IMR-90 (cell line): ENCODE measurements around the gene ATRN. TPM values are rescaled to one million over a fixed set of nuclear protein-coding genes. Genes with fewer than 3 reads are reported as not detected.

Source experiments
- ATAC-seq: fragments of 200-7000 bp; cut with Tn5 transposase; 2 replicates; pipeline ENCODE4 v1.9.1; 2020; ENCODE audit warnings: low read depth, mild to moderate bottlenecking, moderate library complexity
- BruUV-seq: library from RNA; stranded (reverse); fragments of 400-500 nt; replicated peaks from 2 replicates; lab custom pipeline; 2021; lab: Mats Ljungman, UMichigan
- CTCF ChIA-PET: fragments of 300-600 bp; formaldehyde crosslinking; extraction: SDS; loops from one replicate; lab custom pipeline; 2021; ENCODE audit warnings: antibody characterized with exemption; lab: Yijun Ruan, JAX
- POLR2A ChIA-PET: fragments of 300-600 bp; sonication (Branson Sonifier 250); formaldehyde crosslinking; loops from one replicate; lab custom pipeline; 2022; ENCODE audit warnings: antibody characterized with exemption; ENCODE audit not compliant: unreplicated experiment; lab: Charles Lee
- DNase-seq: peaks from one replicate; pipeline ENCODE4 v3.0.0; 2013
- H2AFZ ChIP-seq: replicated peaks from 2 replicates; pipeline ENCODE3; 2013; ENCODE audit warnings: low read length, mild to moderate bottlenecking; ENCODE audit not compliant: poor library complexity
- H2AK5ac ChIP-seq: 2 replicates; pipeline ENCODE4 v1.6.1; 2013; ENCODE audit warnings: low read depth, low read length, inconsistent platforms
- H2AK9ac ChIP-seq: replicated peaks from 2 replicates; pipeline ENCODE3; 2013; ENCODE audit warnings: mild to moderate bottlenecking, low read depth, low read length, moderate library complexity; ENCODE audit not compliant: poor library complexity
- H2BK120ac ChIP-seq: 2 replicates; pipeline ENCODE4 v1.6.1; 2013; ENCODE audit warnings: low read depth, low read length, inconsistent platforms
- H2BK15ac ChIP-seq: 3 replicates; pipeline ENCODE4 v1.6.1; 2013; ENCODE audit warnings: low read depth, low read length, inconsistent platforms
- H2BK20ac ChIP-seq: 2 replicates; pipeline ENCODE4 v1.6.1; 2013; ENCODE audit warnings: low read depth, mild to moderate bottlenecking, inconsistent platforms, low read length, moderate library complexity
- H2BK5ac ChIP-seq: 2 replicates; pipeline ENCODE4 v1.6.1; 2013; ENCODE audit warnings: mild to moderate bottlenecking, low read depth, low read length, inconsistent platforms; ENCODE audit not compliant: poor library complexity, severe bottlenecking
- H3K14ac ChIP-seq: replicated peaks from 2 replicates; pipeline ENCODE4 v1.6.1; 2013; ENCODE audit warnings: low read depth, low read length, inconsistent platforms
- H3K18ac ChIP-seq: 2 replicates; pipeline ENCODE4 v1.6.1; 2013; ENCODE audit warnings: low read depth, low read length, control low read depth
- H3K23ac ChIP-seq: 2 replicates; pipeline ENCODE4 v1.6.1; 2013; ENCODE audit warnings: low read depth, low read length, inconsistent platforms
- H3K27ac ChIP-seq: 2 replicates; pipeline ENCODE4 v1.5.1; 2013; ENCODE audit warnings: mild to moderate bottlenecking, control low read depth, low read length; ENCODE audit not compliant: insufficient read depth
- H3K27me3 ChIP-seq: 2 replicates; pipeline ENCODE4 v1.6.1; 2013; ENCODE audit warnings: low read length; ENCODE audit not compliant: control insufficient read depth, insufficient read depth
- H3K36me3 ChIP-seq: 2 replicates; pipeline ENCODE4 v1.6.1; 2013; ENCODE audit warnings: low read length, mixed read lengths; ENCODE audit not compliant: control insufficient read depth, insufficient read depth
- H3K4ac ChIP-seq: 2 replicates; pipeline ENCODE4 v1.6.1; 2013; ENCODE audit warnings: low read depth, low read length, inconsistent platforms
- H3K4me1 ChIP-seq: 2 replicates; pipeline ENCODE4 v1.6.1; 2013; ENCODE audit warnings: low read length, mixed read lengths; ENCODE audit not compliant: control insufficient read depth, insufficient read depth
- H3K4me2 ChIP-seq: 2 replicates; pipeline ENCODE4 v1.6.1; 2013; ENCODE audit warnings: low read depth, mild to moderate bottlenecking, control low read depth, low read length, moderate library complexity
- H3K4me3 ChIP-seq: 2 replicates; pipeline ENCODE4 v1.5.1; 2013; ENCODE audit warnings: low read depth, mild to moderate bottlenecking, control low read depth, low read length, moderate library complexity; ENCODE audit not compliant: insufficient read depth
- H3K56ac ChIP-seq: 2 replicates; pipeline ENCODE4 v1.6.1; 2013; ENCODE audit warnings: low read length, inconsistent platforms; ENCODE audit not compliant: insufficient read depth; ENCODE audit errors: extremely low read depth
- H3K79me1 ChIP-seq, 2 experiments: 2 replicates each; pipeline ENCODE4 v1.6.1; 2013; ENCODE audit warnings: low read length in 2 of 2, inconsistent platforms in 1 of 2, low read depth in 1 of 2
- H3K9ac ChIP-seq: 2 replicates; pipeline ENCODE4 v1.6.1; 2013; ENCODE audit warnings: low read depth, low read length, control low read depth
- H3K9me1 ChIP-seq: 2 replicates; pipeline ENCODE4 v1.6.1; 2013; ENCODE audit warnings: low read length, inconsistent platforms; ENCODE audit not compliant: insufficient read depth
- H3K9me3 ChIP-seq: 2 replicates; pipeline ENCODE4 v1.6.1; 2013; ENCODE audit warnings: low read length; ENCODE audit not compliant: control insufficient read depth, insufficient read depth
- H4K20me1 ChIP-seq: 2 replicates; pipeline ENCODE4 v1.6.1; 2013; ENCODE audit warnings: low read length, inconsistent platforms; ENCODE audit not compliant: insufficient read depth
- H4K5ac ChIP-seq: 2 replicates; pipeline ENCODE4 v1.6.1; 2013; ENCODE audit warnings: mild to moderate bottlenecking, low read depth, low read length, control low read depth
- H4K8ac ChIP-seq, 2 experiments: 2 replicates each; pipeline ENCODE4 v1.6.1; 2013; ENCODE audit warnings: low read depth in 2 of 2, low read length in 2 of 2, control low read depth in 1 of 2, inconsistent platforms in 1 of 2
- H4K91ac ChIP-seq: 2 replicates; pipeline ENCODE4 v1.6.1; 2013; ENCODE audit warnings: low read depth, low read length, inconsistent platforms; ENCODE audit not compliant: insufficient read depth
- BHLHE40 ChIP-seq: fragments of 150-350 bp; IDR thresholded peaks from 2 replicates; pipeline ENCODE4 v1.6.1; 2016; ENCODE audit warnings: mild to moderate bottlenecking, low read depth, low read length
- CEBPB ChIP-seq: IDR thresholded peaks from 2 replicates; pipeline ENCODE4 v1.6.1; 2012; ENCODE audit warnings: low read depth, low read length, improper control_type of control experiment
- CHD1 ChIP-seq: IDR thresholded peaks from 2 replicates; pipeline ENCODE4 v1.6.1; 2012; ENCODE audit warnings: low read depth, low read length, improper control_type of control experiment
- MAFK ChIP-seq: IDR thresholded peaks from 2 replicates; pipeline ENCODE4 v1.6.1; 2012; ENCODE audit warnings: low read depth, low read length, improper control_type of control experiment
- MAZ ChIP-seq: IDR thresholded peaks from 2 replicates; pipeline ENCODE4 v1.6.1; 2012; ENCODE audit warnings: low read depth, mild to moderate bottlenecking, low read length, improper control_type of control experiment, moderate library complexity, borderline replicate concordance
- POLR2A ChIP-seq: IDR thresholded peaks from 2 replicates; pipeline ENCODE4 v1.6.1; 2012; ENCODE audit warnings: mild to moderate bottlenecking, low read depth, low read length
- RAD21 ChIP-seq: IDR thresholded peaks from 2 replicates; pipeline ENCODE4 v1.6.1; 2012; ENCODE audit warnings: low read length, improper control_type of control experiment
- RCOR1 ChIP-seq: IDR thresholded peaks from 2 replicates; pipeline ENCODE4 v1.6.1; 2012; ENCODE audit warnings: mild to moderate bottlenecking, low read length, improper control_type of control experiment; ENCODE audit not compliant: insufficient replicate concordance
- RFX5 ChIP-seq: IDR thresholded peaks from 2 replicates; pipeline ENCODE4 v1.8.0; 2012; ENCODE audit warnings: low read depth, mild to moderate bottlenecking, low read length, moderate library complexity
- SMC3 ChIP-seq: fragments of 150-350 bp; IDR thresholded peaks from 2 replicates; pipeline ENCODE4 v1.6.1; 2016; ENCODE audit warnings: low read depth, mild to moderate bottlenecking, antibody characterized with exemption, low read length, moderate library complexity
- WGBS, 2 experiments: methylation state at CpG; one replicate each; pipeline versions ENCODE4 v1.1.5 to v1.1.7; 2013; ENCODE audit warnings: missing lambda C conversion rate in 2 of 2; ENCODE audit not compliant: insufficient read length in 1 of 2; ENCODE audit errors: extremely low coverage in 2 of 2; 5-methylcytosine and 5-hydroxymethylcytosine counted together
- dilution Hi-C: fragments of 300-500 bp; cut with HindIII; formaldehyde crosslinking; loops from one replicate; pipeline ENCODE4 v1.14.3; 2018; ENCODE audit warnings: low sequenced_read_pairs; ENCODE audit not compliant: unreplicated experiment
- in situ Hi-C: fragments of 300-500 bp; cut with MboI; formaldehyde crosslinking; loops from 3 replicates; pipeline ENCODE4 v1.14.3; 2019; ENCODE audit warnings: low sequenced_read_pairs, inconsistent platforms, mixed read lengths
- intact Hi-C: fragments of 100-400 bp; cut with micrococcal nuclease; formaldehyde crosslinking; loops from 2 replicates; pipeline ENCODE4 v1.10.0; 2022
- polyA plus RNA-seq, 3 experiments: library from polyadenylated mRNA; depleted of rRNA; stranded (reverse); fragments of >200 nt; gene quantifications; 2 replicates each; pipeline ENCODE4 v1.2.3, GENCODE V29; 2012; ENCODE audit warnings: low replicate concordance in 1 of 3
- total RNA-seq: library from RNA; depleted of rRNA; stranded (reverse); fragments of >200 nt; gene quantifications from 2 replicates; pipeline ENCODE4 v1.2.3, GENCODE V29; 2012
- TF ChIP-seq, protein P1 (sequence below): fragments of 150-350 bp; IDR thresholded peaks from 2 replicates; pipeline ENCODE4 v1.6.1; 2017; ENCODE audit warnings: mild to moderate bottlenecking, antibody characterized with exemption, low read length, low read depth
- TF ChIP-seq, protein P2 (sequence below): conservative IDR thresholded peaks from 2 replicates; pipeline ENCODE4 v1.5.1; 2012; ENCODE audit warnings: mild to moderate bottlenecking, low read depth, low read length, improper control_type of control experiment

The ATRN gene
- total and polyA plus RNA-seq, 2 of the 4 experiments (the other 2 are of a cell fraction): 32.3 to 46.2 TPM

GRCh38 chr20:3577366-3577765, 106.5 kb downstream of the ATRN start:
- Histone ChIP-seq H3K4me2 (no peak overlapping the region), H3K4me3 (no peak overlapping the region), H3K56ac (no peak overlapping the region), H3K4ac (no peak overlapping the region), H2BK120ac (no peak overlapping the region), H3K14ac (no peak overlapping the region), H2AK9ac (no peak overlapping the region), H3K23ac (no peak overlapping the region), H4K8ac (no peak overlapping the region), H3K27me3 (no peaks in the 10 kb centered on the region), H2BK15ac (no peak overlapping the region), H3K4me1 (peaks cover 6% of the 10 kb centered on the region), H2BK20ac (no peak overlapping the region), H2AFZ (no peak overlapping the region), H3K9me1 (peaks cover 11% of the 10 kb centered on the region; the same call in 1 of the 2 replicates), H3K27ac (no peak overlapping the region), H4K91ac (no peak overlapping the region), H3K9ac (no peak overlapping the region), H3K36me3 (peaks cover 18% of the 10 kb centered on the region), H3K79me1 (peaks cover 3 to 17% of the 10 kb centered on the region in 2 experiments; a peak in 2 of 4 replicates), H2BK5ac (no peak overlapping the region), H3K9me3 (no peaks in the 10 kb centered on the region), H3K18ac (no peak overlapping the region), H4K5ac (no peak overlapping the region), H2AK5ac (no peak overlapping the region), H4K20me1 (no peaks in the 10 kb centered on the region)
- intact Hi-C loops: no loop called here
- ChIA-PET POLR2A (no interaction called here), CTCF (interaction anchor here (1.0 kb wide), 1 partner anchor 14 kb away, joined by 3 read pairs; no protein-coding TSS in a partner anchor)
- no TSS peak for BruUV-seq
- TF ChIP-seq CHD1 (no peak), RAD21 (no peak), RFX5 (no peak), MAZ (no peak), BHLHE40 (no peak), RCOR1 (no peak), POLR2A (no peak), CEBPB (no peak), MAFK (no peak), SMC3 (no peak)
- TF ChIP-seq, protein P1, sequence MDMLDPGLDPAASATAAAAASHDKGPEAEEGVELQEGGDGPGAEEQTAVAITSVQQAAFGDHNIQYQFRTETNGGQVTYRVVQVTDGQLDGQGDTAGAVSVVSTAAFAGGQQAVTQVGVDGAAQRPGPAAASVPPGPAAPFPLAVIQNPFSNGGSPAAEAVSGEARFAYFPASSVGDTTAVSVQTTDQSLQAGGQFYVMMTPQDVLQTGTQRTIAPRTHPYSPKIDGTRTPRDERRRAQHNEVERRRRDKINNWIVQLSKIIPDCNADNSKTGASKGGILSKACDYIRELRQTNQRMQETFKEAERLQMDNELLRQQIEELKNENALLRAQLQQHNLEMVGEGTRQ: no peak
- TF ChIP-seq, protein P2, sequence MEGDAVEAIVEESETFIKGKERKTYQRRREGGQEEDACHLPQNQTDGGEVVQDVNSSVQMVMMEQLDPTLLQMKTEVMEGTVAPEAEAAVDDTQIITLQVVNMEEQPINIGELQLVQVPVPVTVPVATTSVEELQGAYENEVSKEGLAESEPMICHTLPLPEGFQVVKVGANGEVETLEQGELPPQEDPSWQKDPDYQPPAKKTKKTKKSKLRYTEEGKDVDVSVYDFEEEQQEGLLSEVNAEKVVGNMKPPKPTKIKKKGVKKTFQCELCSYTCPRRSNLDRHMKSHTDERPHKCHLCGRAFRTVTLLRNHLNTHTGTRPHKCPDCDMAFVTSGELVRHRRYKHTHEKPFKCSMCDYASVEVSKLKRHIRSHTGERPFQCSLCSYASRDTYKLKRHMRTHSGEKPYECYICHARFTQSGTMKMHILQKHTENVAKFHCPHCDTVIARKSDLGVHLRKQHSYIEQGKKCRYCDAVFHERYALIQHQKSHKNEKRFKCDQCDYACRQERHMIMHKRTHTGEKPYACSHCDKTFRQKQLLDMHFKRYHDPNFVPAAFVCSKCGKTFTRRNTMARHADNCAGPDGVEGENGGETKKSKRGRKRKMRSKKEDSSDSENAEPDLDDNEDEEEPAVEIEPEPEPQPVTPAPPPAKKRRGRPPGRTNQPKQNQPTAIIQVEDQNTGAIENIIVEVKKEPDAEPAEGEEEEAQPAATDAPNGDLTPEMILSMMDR: no peak
- no CpG with 5 or more reads among the region's 1 CpG for WGBS, 2 experiments
- in situ Hi-C loops: no loop called here
- dilution Hi-C loops: no loop called here
- DNase-seq (no peak), ATAC-seq (no peak)
